PC-3 (cell line): ENCODE results near the gene GLG1.

Experiments used
- EZH2 ChIP-seq: fragments of 300-600 bp; sonication (generic); IDR thresholded peaks from one replicate; pipeline ENCODE4 v1.6.1; 2017; ENCODE audit warnings: antibody characterized with exemption, mild to moderate bottlenecking, low read length; ENCODE audit not compliant: unreplicated experiment
- EZH2phosphoT487 ChIP-seq: fragments of 300-600 bp; sonication (generic); IDR thresholded peaks from 2 replicates; pipeline ENCODE4 v1.6.1; 2018; ENCODE audit warnings: mild to moderate bottlenecking, antibody characterized with exemption, low read length, borderline replicate concordance
- TF ChIP-seq, protein P1 (sequence below): fragments of 300-600 bp; sonication (generic); conservative IDR thresholded peaks from 2 replicates; pipeline ENCODE4 v1.5.1; 2017; ENCODE audit warnings: antibody characterized with exemption, low read depth, mild to moderate bottlenecking, low read length

DNA sequence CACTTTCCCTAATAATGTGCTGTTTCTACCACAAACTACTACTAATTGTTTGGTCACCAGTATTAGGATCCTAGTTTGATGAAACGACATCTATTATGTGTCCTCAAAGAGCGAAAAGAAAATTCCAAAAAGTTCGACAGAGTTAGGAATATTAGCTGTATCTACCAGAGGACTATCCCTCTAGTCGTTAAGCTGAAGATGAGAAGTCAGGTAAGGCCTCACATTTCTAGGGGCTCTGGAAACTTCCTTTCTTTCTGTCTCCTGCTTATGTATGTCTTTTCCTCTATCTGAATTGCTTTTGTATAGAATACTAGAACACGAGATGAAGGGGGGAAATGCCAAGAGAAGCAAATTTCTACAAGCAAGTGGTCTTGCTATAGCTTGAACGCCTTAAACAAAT lies 1.6 kb downstream of the GLG1 start:
- TF ChIP-seq, protein P1, sequence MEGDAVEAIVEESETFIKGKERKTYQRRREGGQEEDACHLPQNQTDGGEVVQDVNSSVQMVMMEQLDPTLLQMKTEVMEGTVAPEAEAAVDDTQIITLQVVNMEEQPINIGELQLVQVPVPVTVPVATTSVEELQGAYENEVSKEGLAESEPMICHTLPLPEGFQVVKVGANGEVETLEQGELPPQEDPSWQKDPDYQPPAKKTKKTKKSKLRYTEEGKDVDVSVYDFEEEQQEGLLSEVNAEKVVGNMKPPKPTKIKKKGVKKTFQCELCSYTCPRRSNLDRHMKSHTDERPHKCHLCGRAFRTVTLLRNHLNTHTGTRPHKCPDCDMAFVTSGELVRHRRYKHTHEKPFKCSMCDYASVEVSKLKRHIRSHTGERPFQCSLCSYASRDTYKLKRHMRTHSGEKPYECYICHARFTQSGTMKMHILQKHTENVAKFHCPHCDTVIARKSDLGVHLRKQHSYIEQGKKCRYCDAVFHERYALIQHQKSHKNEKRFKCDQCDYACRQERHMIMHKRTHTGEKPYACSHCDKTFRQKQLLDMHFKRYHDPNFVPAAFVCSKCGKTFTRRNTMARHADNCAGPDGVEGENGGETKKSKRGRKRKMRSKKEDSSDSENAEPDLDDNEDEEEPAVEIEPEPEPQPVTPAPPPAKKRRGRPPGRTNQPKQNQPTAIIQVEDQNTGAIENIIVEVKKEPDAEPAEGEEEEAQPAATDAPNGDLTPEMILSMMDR = no peak
- TF ChIP-seq EZH2 (no peak), EZH2phosphoT487 (no peak)
